ENCODE measurements around the gene EVPLL.
"Not testable (repeated sequence)": the region's sequence is repeated elsewhere in the genome, so short reads cannot be mapped to it uniquely, and the experiment has no call there.

Gene EVPLL

GRCh38 chr17:18378614-18379013 is 1.0 kb downstream of the EVPLL start:
- not testable (repeated sequence) for H3K27ac ChIP-seq (ENCODE audit: low read depth, low read length); H3K4me1 ChIP-seq (ENCODE audit: control insufficient read depth, insufficient read depth, low read length, unreplicated experiment); H2AFZ ChIP-seq (ENCODE audit: low read length, unreplicated experiment); H3K36me3 ChIP-seq (ENCODE audit: insufficient read depth, low read length); H3K4me3 ChIP-seq (ENCODE audit: low read depth, low read length); H3K79me2 ChIP-seq (ENCODE audit: control insufficient read depth, insufficient read depth, low read length, unreplicated experiment)
- H3K27me3 ChIP-seq (ENCODE audit: insufficient read depth, low read length) = peaks cover 14% of the 10 kb centered on the region; the same call in 1 of the 2 replicates

GRCh38 chr17:18379246-18380146 is 1.9 kb downstream of the EVPLL start:
- H3K79me2 ChIP-seq (ENCODE audit: control insufficient read depth, insufficient read depth, low read length, unreplicated experiment) = no peaks in the 10 kb centered on the region

GRCh38 chr17:18380471-18381157 is 3.0 kb downstream of the EVPLL start:
- H3K27me3 ChIP-seq (ENCODE audit: insufficient read depth, low read length) = peaks cover 17% of the 10 kb centered on the region; the same call in 1 of the 2 replicates
- no peaks in the 10 kb centered on the region for H3K79me2 ChIP-seq (ENCODE audit: control insufficient read depth, insufficient read depth, low read length, unreplicated experiment)
- no peak overlapping the region for H3K27ac ChIP-seq (ENCODE audit: low read depth, low read length)
- H2AFZ ChIP-seq (ENCODE audit: low read length, unreplicated experiment) = no peak overlapping the region
- H3K4me1 ChIP-seq (ENCODE audit: control insufficient read depth, insufficient read depth, low read length, unreplicated experiment) = peaks cover 5% of the 10 kb centered on the region
- no peaks in the 10 kb centered on the region for H3K36me3 ChIP-seq (ENCODE audit: insufficient read depth, low read length)
- no peak overlapping the region for H3K4me3 ChIP-seq (ENCODE audit: low read depth, low read length)

More at GRCh38 chr17:18379246-18380146, 1.9 kb downstream of the EVPLL start:
- H3K36me3 ChIP-seq (ENCODE audit: insufficient read depth, low read length) = no peaks in the 10 kb centered on the region
- no peak overlapping the region for H3K27ac ChIP-seq (ENCODE audit: low read depth, low read length)
- no peak overlapping the region for H3K4me3 ChIP-seq (ENCODE audit: low read depth, low read length)
- H3K4me1 ChIP-seq (ENCODE audit: control insufficient read depth, insufficient read depth, low read length, unreplicated experiment) = peaks cover 5% of the 10 kb centered on the region
- no peak overlapping the region for H2AFZ ChIP-seq (ENCODE audit: low read length, unreplicated experiment)
- H3K27me3 ChIP-seq (ENCODE audit: insufficient read depth, low read length) = peaks cover 17% of the 10 kb centered on the region; the same call in 1 of the 2 replicates

GRCh38 chr17:18381158-18381952 is 3.8 kb downstream of the EVPLL start:
- H3K79me2 ChIP-seq (ENCODE audit: control insufficient read depth, insufficient read depth, low read length, unreplicated experiment) = no peaks in the 10 kb centered on the region
- no peak overlapping the region for H3K27ac ChIP-seq (ENCODE audit: low read depth, low read length)
- H2AFZ ChIP-seq (ENCODE audit: low read length, unreplicated experiment) = no peak overlapping the region
- H3K27me3 ChIP-seq (ENCODE audit: insufficient read depth, low read length) = peaks cover 17% of the 10 kb centered on the region; the same call in 1 of the 2 replicates
- H3K4me3 ChIP-seq (ENCODE audit: low read depth, low read length) = no peak overlapping the region
- H3K4me1 ChIP-seq (ENCODE audit: control insufficient read depth, insufficient read depth, low read length, unreplicated experiment) = peaks cover 5% of the 10 kb centered on the region
- H3K36me3 ChIP-seq (ENCODE audit: insufficient read depth, low read length) = no peaks in the 10 kb centered on the region

- H3K79me2 ChIP-seq (ENCODE audit: control insufficient read depth, insufficient read depth, low read length, unreplicated experiment) = no peaks in the 10 kb centered on the region
- no peak overlapping the region for H3K27ac ChIP-seq (ENCODE audit: low read depth, low read length)
- H3K36me3 ChIP-seq (ENCODE audit: insufficient read depth, low read length) = no peaks in the 10 kb centered on the region
- peaks cover 5% of the 10 kb centered on the region for H3K4me1 ChIP-seq (ENCODE audit: control insufficient read depth, insufficient read depth, low read length, unreplicated experiment)
- H3K4me3 ChIP-seq (ENCODE audit: low read depth, low read length) = no peak overlapping the region
- H3K27me3 ChIP-seq (ENCODE audit: insufficient read depth, low read length) = peaks cover 17% of the 10 kb centered on the region; the same call in 1 of the 2 replicates
- H2AFZ ChIP-seq (ENCODE audit: low read length, unreplicated experiment) = no peak overlapping the region
Measured at GRCh38 chr17:18381953-18382245, 4.3 kb downstream of the EVPLL start.

GRCh38 chr17:18382441-18383078 is 5.0 kb downstream of the EVPLL start:
- H3K27ac ChIP-seq (ENCODE audit: low read depth, low read length) = no peak overlapping the region
- H3K4me3 ChIP-seq (ENCODE audit: low read depth, low read length) = no peak overlapping the region
- no peaks in the 10 kb centered on the region for H3K36me3 ChIP-seq (ENCODE audit: insufficient read depth, low read length)
- H2AFZ ChIP-seq (ENCODE audit: low read length, unreplicated experiment) = no peak overlapping the region
- H3K79me2 ChIP-seq (ENCODE audit: control insufficient read depth, insufficient read depth, low read length, unreplicated experiment) = no peaks in the 10 kb centered on the region
- H3K27me3 ChIP-seq (ENCODE audit: insufficient read depth, low read length) = peaks cover 17% of the 10 kb centered on the region; the same call in 1 of the 2 replicates
- peaks cover 2% of the 10 kb centered on the region for H3K4me1 ChIP-seq (ENCODE audit: control insufficient read depth, insufficient read depth, low read length, unreplicated experiment)

GRCh38 chr17:18383079-18383481 is 5.5 kb downstream of the EVPLL start:
- H3K4me3 ChIP-seq (ENCODE audit: low read depth, low read length); H3K4me1 ChIP-seq (ENCODE audit: control insufficient read depth, insufficient read depth, low read length, unreplicated experiment); H3K36me3 ChIP-seq (ENCODE audit: insufficient read depth, low read length); H3K79me2 ChIP-seq (ENCODE audit: control insufficient read depth, insufficient read depth, low read length, unreplicated experiment); H3K27ac ChIP-seq (ENCODE audit: low read depth, low read length); H2AFZ ChIP-seq (ENCODE audit: low read length, unreplicated experiment): not testable (repeated sequence)
- H3K27me3 ChIP-seq (ENCODE audit: insufficient read depth, low read length) = peaks cover 17% of the 10 kb centered on the region; the same call in 1 of the 2 replicates

- H3K27me3 ChIP-seq (ENCODE audit: insufficient read depth, low read length) = peaks cover 17% of the 10 kb centered on the region; the same call in 1 of the 2 replicates
- not testable (repeated sequence) for H3K4me1 ChIP-seq (ENCODE audit: control insufficient read depth, insufficient read depth, low read length, unreplicated experiment); H2AFZ ChIP-seq (ENCODE audit: low read length, unreplicated experiment); H3K4me3 ChIP-seq (ENCODE audit: low read depth, low read length); H3K36me3 ChIP-seq (ENCODE audit: insufficient read depth, low read length); H3K27ac ChIP-seq (ENCODE audit: low read depth, low read length); H3K79me2 ChIP-seq (ENCODE audit: control insufficient read depth, insufficient read depth, low read length, unreplicated experiment)
Measured at GRCh38 chr17:18384271-18384670, 6.7 kb downstream of the EVPLL start.

GRCh38 chr17:18387583-18387982 is 10.0 kb downstream of the EVPLL start:
- not testable (repeated sequence) for H3K79me2 ChIP-seq (ENCODE audit: control insufficient read depth, insufficient read depth, low read length, unreplicated experiment); H3K4me3 ChIP-seq (ENCODE audit: low read depth, low read length); H3K4me1 ChIP-seq (ENCODE audit: control insufficient read depth, insufficient read depth, low read length, unreplicated experiment); H3K36me3 ChIP-seq (ENCODE audit: insufficient read depth, low read length); H2AFZ ChIP-seq (ENCODE audit: low read length, unreplicated experiment); H3K27ac ChIP-seq (ENCODE audit: low read depth, low read length)
- H3K27me3 ChIP-seq (ENCODE audit: insufficient read depth, low read length) = peaks cover 12% of the 10 kb centered on the region; the same call in 1 of the 2 replicates

GRCh38 chr17:18388266-18388665 is 10.7 kb downstream of the EVPLL start:
- not testable (repeated sequence) for H3K27me3 ChIP-seq (ENCODE audit: insufficient read depth, low read length); H3K36me3 ChIP-seq (ENCODE audit: insufficient read depth, low read length); H3K4me3 ChIP-seq (ENCODE audit: low read depth, low read length); H3K79me2 ChIP-seq (ENCODE audit: control insufficient read depth, insufficient read depth, low read length, unreplicated experiment); H2AFZ ChIP-seq (ENCODE audit: low read length, unreplicated experiment); H3K4me1 ChIP-seq (ENCODE audit: control insufficient read depth, insufficient read depth, low read length, unreplicated experiment); H3K27ac ChIP-seq (ENCODE audit: low read depth, low read length)
